Measurements from ENCODE around the gene ACTR5.
"Not testable (repeated sequence)": the region's sequence is repeated elsewhere in the genome, so short reads cannot be mapped to it uniquely, and the experiment has no call there.

ACTR5 gene

GRCh38 chr20:38769376-38770295, 21.4 kb downstream of the ACTR5 start:
- DNase-seq: no peak

GRCh38 chr20:38770546-38770945, 22.3 kb downstream of the ACTR5 start:
- DNase-seq: no peak

- DNase-seq: no peak
Observed at GRCh38 chr20:38770970-38771369, 22.7 kb downstream of the ACTR5 start.

- DNase-seq: no peak
Observed at GRCh38 chr20:38771621-38772020, 23.4 kb downstream of the ACTR5 start.

GRCh38 chr20:38774167-38774566, 25.9 kb downstream of the ACTR5 start:
- DNase-seq: no peak

- DNase-seq: no peak
Observed at GRCh38 chr20:38776363-38776762, 28.1 kb downstream of the ACTR5 start.

- DNase-seq: no peak
Observed at GRCh38 chr20:38779247-38780097, 31.2 kb downstream of the ACTR5 start.

- no peak for DNase-seq
Observed at GRCh38 chr20:38782275-38782674, 34.0 kb downstream of the ACTR5 start.

- DNase-seq: no peak
Observed at GRCh38 chr20:38787870-38788269, 39.6 kb downstream of the ACTR5 start.

GRCh38 chr20:38789503-38790199, 41.4 kb downstream of the ACTR5 start:
- DNase-seq: no peak

- DNase-seq: peak; percentile 14
Observed at GRCh38 chr20:38790200-38791053, 42.2 kb downstream of the ACTR5 start.

GRCh38 chr20:38791291-38791690, 43.0 kb downstream of the ACTR5 start:
- no peak for DNase-seq

- DNase-seq: no peak
Observed at GRCh38 chr20:38791940-38792339, 43.7 kb downstream of the ACTR5 start.

- not testable (repeated sequence) for DNase-seq
Observed at GRCh38 chr20:38794057-38794456, 45.8 kb downstream of the ACTR5 start.

- DNase-seq: no peak
Observed at GRCh38 chr20:38798266-38798665, 50.0 kb downstream of the ACTR5 start.

GRCh38 chr20:38799203-38799602, 50.9 kb downstream of the ACTR5 start:
- no peak for DNase-seq

- no peak for DNase-seq
Observed at GRCh38 chr20:38800882-38801281, 52.6 kb downstream of the ACTR5 start.

GRCh38 chr20:38804221-38804620, 56.0 kb downstream of the ACTR5 start:
- DNase-seq: no peak

- DNase-seq: no peak
Observed at GRCh38 chr20:38804682-38805501, 56.6 kb downstream of the ACTR5 start.

- peak; percentile 31 for DNase-seq
Observed at GRCh38 chr20:38805502-38805957, 57.3 kb downstream of the ACTR5 start, which contains the start of gene PPP1R16B. TSS of gene PPP1R16B (plus strand) at chr20:38805697. CDS start at chr20:38835926, 30,229 bp downstream.
